ENCODE results near the gene TCF23. TPM values are rescaled to one million over a fixed set of nuclear protein-coding genes. Genes with fewer than 3 reads are reported as not detected.

TCF23 gene
- total and polyA plus RNA-seq, 2 of the 4 experiments (the other 2 are of a cell fraction), result not detected

DNA sequence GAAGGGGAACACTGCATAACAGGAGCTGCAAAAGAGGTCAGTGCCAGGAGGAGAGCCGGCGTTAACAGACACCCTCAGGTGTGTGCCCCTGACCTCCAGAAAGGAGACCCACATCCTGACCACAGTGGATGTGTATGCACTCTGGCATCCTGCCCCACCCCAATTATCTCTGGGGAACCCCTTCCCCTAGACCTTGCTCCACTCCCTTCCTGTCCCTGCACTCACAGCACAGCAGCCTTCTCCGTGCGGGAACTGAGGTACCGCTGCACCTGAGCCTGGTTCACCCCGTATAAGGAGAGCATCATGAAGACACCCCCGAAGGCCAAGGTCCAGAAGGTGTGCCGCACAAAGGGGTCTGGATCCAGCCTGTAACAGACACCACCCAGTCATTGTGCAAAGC, 55.8 kb downstream of the TCF23 start:
- peaks cover 62% of the 10 kb centered on the region for H3K36me3 ChIP-seq (ENCODE audit: control insufficient read depth, insufficient read depth, low read length)
- ATAC-seq (ENCODE audit: low read depth) (no peak), DNase-seq (no peak)
- no peak overlapping the region for H3K56ac ChIP-seq (ENCODE audit: extremely low read depth, insufficient read depth, low read length)
- no TSS peak for BruUV-seq (replicated peaks)
- no peak overlapping the region for H3K4ac ChIP-seq (ENCODE audit: low read depth, low read length)
- no peaks in the 10 kb centered on the region; the same call in 1 of the 2 replicates for H3K9me1 ChIP-seq (ENCODE audit: insufficient read depth, low read length)
- H2AK9ac ChIP-seq (replicated peaks; ENCODE audit: low read depth, low read length, poor library complexity), result no peak overlapping the region
- no peaks in the 10 kb centered on the region for H3K27me3 ChIP-seq (ENCODE audit: control insufficient read depth, insufficient read depth, low read length)
- CTCF ChIA-PET, result no interaction called here
- H3K18ac ChIP-seq (ENCODE audit: low read depth, low read length), result no peak overlapping the region
- dilution Hi-C loops (cut with HindIII; ENCODE audit: low sequenced_read_pairs, unreplicated experiment) (no loop called here), intact Hi-C loops (cut with micrococcal nuclease) (no loop called here), in situ Hi-C loops (cut with MboI; ENCODE audit: low sequenced_read_pairs) (no loop called here)
- no peak overlapping the region for H4K5ac ChIP-seq (ENCODE audit: low read depth, low read length)
- TF ChIP-seq SMC3 (IDR thresholded peaks at IDR 0.05; ENCODE audit: low read depth, low read length), result no peak
- no peak overlapping the region for H3K4me2 ChIP-seq (ENCODE audit: low read depth, low read length)
- 90% methylated on average over 2 of the region's 8 CpGs; no CpG with 5 or more reads in 1 of the 2 experiments for WGBS, 2 experiments (ENCODE audit: extremely low coverage in 2 of 2, insufficient read length in 1 of 2)
- H3K23ac ChIP-seq (ENCODE audit: low read depth, low read length), result no peak overlapping the region
- no peak overlapping the region for H3K27ac ChIP-seq (ENCODE audit: insufficient read depth, low read length)
- H3K4me1 ChIP-seq (ENCODE audit: control insufficient read depth, insufficient read depth, low read length), result no peaks in the 10 kb centered on the region
- H3K9me3 ChIP-seq (ENCODE audit: control insufficient read depth, insufficient read depth, low read length), result no peaks in the 10 kb centered on the region
- H2BK20ac ChIP-seq (ENCODE audit: low read depth, low read length), result no peak overlapping the region
- no peak overlapping the region for H2BK15ac ChIP-seq (ENCODE audit: low read depth, low read length)
- H3K14ac ChIP-seq (replicated peaks; ENCODE audit: low read depth, low read length), result no peak overlapping the region
- no peak overlapping the region for H4K91ac ChIP-seq (ENCODE audit: insufficient read depth, low read depth, low read length)
- H4K20me1 ChIP-seq (ENCODE audit: insufficient read depth, low read length), result no peaks in the 10 kb centered on the region; the same call in 1 of the 2 replicates
- no peak overlapping the region for H3K9ac ChIP-seq (ENCODE audit: low read depth, low read length)
- no peak overlapping the region for H2BK5ac ChIP-seq (ENCODE audit: low read depth, low read length, poor library complexity, severe bottlenecking)
- no peak overlapping the region for H2BK120ac ChIP-seq (ENCODE audit: low read depth, low read length)
- H2AFZ ChIP-seq (replicated peaks; ENCODE audit: low read length, poor library complexity), result no peak overlapping the region
- no peak overlapping the region for H2AK5ac ChIP-seq (ENCODE audit: low read depth, low read length)
- POLR2A ChIA-PET (ENCODE audit: unreplicated experiment), result no interaction called here
- H3K79me1 ChIP-seq (ENCODE audit: low read depth in 1 of 2, low read length in 2 of 2), result peaks cover 0 to 3% of the 10 kb centered on the region in 2 experiments; a peak in 1 of 4 replicates
- no peak overlapping the region for H4K8ac ChIP-seq (ENCODE audit: low read depth in 2 of 2, low read length in 2 of 2)
- no peak overlapping the region for H3K4me3 ChIP-seq (ENCODE audit: insufficient read depth, low read depth, low read length)
